Placental pericyte (primary cell): ENCODE data around the gene TIFAB. TPM values are rescaled to one million over a fixed set of nuclear protein-coding genes. Genes with fewer than 3 reads are reported as not detected.

Experiments used
- small RNA-seq: library from RNA; depleted of rRNA; stranded (forward); fragments of <200 nt; gene quantifications from one replicate; pipeline ENCODE3, GENCODE V24; 2012; ENCODE audit warnings: low replicate concordance
- total RNA-seq: library from RNA; depleted of rRNA; stranded (reverse); fragments of >200 nt; gene quantifications from 2 replicates; pipeline ENCODE4 v1.2.3, GENCODE V29; 2012

Gene TIFAB, protein sequence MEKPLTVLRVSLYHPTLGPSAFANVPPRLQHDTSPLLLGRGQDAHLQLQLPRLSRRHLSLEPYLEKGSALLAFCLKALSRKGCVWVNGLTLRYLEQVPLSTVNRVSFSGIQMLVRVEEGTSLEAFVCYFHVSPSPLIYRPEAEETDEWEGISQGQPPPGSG
- total RNA-seq = not detected in 2 replicates

GRCh38 chr5:135452321-135453030 lies at the start of gene TIFAB:
Gene TIFAB (minus strand): TSS chr5:135452351. CDS start chr5:135449939, 2,412 bp downstream.

DNA sequence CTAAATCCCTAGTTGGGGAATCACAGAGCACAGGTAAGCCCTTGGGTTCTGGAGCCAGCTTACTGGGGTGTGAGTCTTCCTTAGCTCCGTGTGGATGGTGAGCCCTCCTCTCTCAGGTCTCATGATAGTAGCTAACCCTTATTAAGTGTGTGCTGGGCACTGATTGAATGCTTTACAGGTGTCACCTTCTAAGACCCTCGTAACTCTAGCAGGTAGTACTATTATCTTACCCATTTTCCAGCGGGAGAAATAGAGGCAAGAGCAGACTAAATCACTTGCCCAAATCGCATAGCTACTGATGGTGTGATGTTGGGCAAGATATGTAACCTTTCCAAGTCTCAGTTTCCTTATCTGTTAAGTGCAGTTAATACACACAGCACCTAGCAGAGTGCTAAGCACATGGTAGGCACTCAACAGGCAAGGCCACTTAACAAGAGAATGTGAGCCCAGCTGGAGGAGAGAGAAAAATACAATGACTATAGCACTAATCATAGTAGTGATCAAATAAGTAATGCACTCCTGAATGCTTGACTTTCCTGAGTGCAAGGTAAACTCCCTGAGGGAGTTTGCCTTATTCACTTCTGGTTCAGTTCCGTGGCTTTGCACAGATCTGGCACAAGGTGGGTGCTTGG lies 4.7 kb downstream of the TIFAB start, which contains the start of gene DCANP1:
Gene DCANP1 (minus strand): TSS at position 51 of the 632 bp plus-strand sequence. CDS start 240 bp downstream, outside the sequence.

GRCh38 chr5:135398855-135399793 lies 53.0 kb downstream of the TIFAB start, which contains the start of gene MACROH2A1:
Gene MACROH2A1 (minus strand): TSS chr5:135399231. CDS start chr5:135389093, 10,138 bp downstream.

Small RNA genes lying within 50 kb of the gene (small RNA-seq; reads per million reads assigned to genes)
- not detected for gene DCANP1

Other genes with a start within 250 kb of the TIFAB start
- 159 and 254 TPM in 2 replicates for gene MACROH2A1, start 53.1 kb downstream of the TIFAB start, total RNA-seq
- gene DCANP1, start 5.0 kb downstream of the TIFAB start, total RNA-seq = not detected in 2 replicates
- not detected in 2 replicates for gene NEUROG1, start 83.6 kb upstream of the TIFAB start, total RNA-seq
- gene CXCL14, start 126.6 kb upstream of the TIFAB start, total RNA-seq = 0.14 TPM in 1 of 2 replicates, not detected in the other